Spinal cord (tissue), 10 donors: ENCODE data around the gene ADARB2. TPM values are rescaled to one million over a fixed set of nuclear protein-coding genes. Genes with fewer than 3 reads are reported as not detected.

ENCODE experiments used
- DNase-seq, 6 donors: peaks; one replicate each; pipeline versions ENCODE4 v3.0.0 to v3.0.0-alpha.2; 2013 to 2015; ENCODE audit warnings: low spot score in 6 of 6, low read depth in 4 of 6
- H3K27ac ChIP-seq: one replicate; pipeline ENCODE4 v1.5.1; 2013; ENCODE audit warnings: low read depth, low read length, control low read depth
- H3K27me3 ChIP-seq: one replicate; pipeline ENCODE4 v1.6.1; 2013; ENCODE audit warnings: low read length; ENCODE audit not compliant: control insufficient read depth, insufficient read depth
- H3K36me3 ChIP-seq: one replicate; pipeline ENCODE4 v1.6.1; 2013; ENCODE audit warnings: low read length; ENCODE audit not compliant: control insufficient read depth, insufficient read depth
- H3K4me1 ChIP-seq: one replicate; pipeline ENCODE4 v1.6.1; 2013; ENCODE audit warnings: low read length; ENCODE audit not compliant: control insufficient read depth, insufficient read depth
- H3K4me3 ChIP-seq: one replicate; pipeline ENCODE4 v1.5.1; 2013; ENCODE audit warnings: low read depth, low read length, control low read depth
- H3K9me3 ChIP-seq: one replicate; pipeline ENCODE4 v1.6.1; 2013; ENCODE audit warnings: low read length; ENCODE audit not compliant: control insufficient read depth, insufficient read depth
- WGBS: methylation state at CpG from one replicate; pipeline ENCODE4 v1.1.5; 2013; ENCODE audit warnings: missing lambda C conversion rate; ENCODE audit not compliant: insufficient coverage; 5-methylcytosine and 5-hydroxymethylcytosine counted together
- polyA plus RNA-seq, 2 donors: library from polyadenylated mRNA; unstranded; fragments of 120-200 nt; gene quantifications; one replicate each; pipeline ENCODE4 v1.2.1, GENCODE V29; 2013; ENCODE audit not compliant: insufficient read length in 2 of 2
- total RNA-seq, 2 donors: library from RNA; depleted of rRNA in 1 of 2; stranded (reverse); fragments of 120-200 nt in 1 of 2; fragments of >200 nt in 1 of 2; gene quantifications; one replicate each; pipeline versions ENCODE4 v1.2.3 to v1.2.4, GENCODE V29; 2013 to 2014
- donor health status: healthy.

Gene ADARB2
- total and polyA plus RNA-seq, 4 donors: 4.1 to 11.2 (median 8.3) TPM

GRCh38 chr10:1600861-1601260 lies 136.5 kb downstream of the ADARB2 start:
- no peaks in the 10 kb centered on the region for H3K9me3 ChIP-seq
- DNase-seq: no peak
- H3K27ac ChIP-seq: no peak overlapping the region
- peaks cover 20% of the 10 kb centered on the region for H3K4me1 ChIP-seq
- H3K4me3 ChIP-seq: no peak overlapping the region
- 66% methylated on average over 8 of the region's 9 CpGs for WGBS
- H3K27me3 ChIP-seq: no peaks in the 10 kb centered on the region
- H3K36me3 ChIP-seq: peaks cover 5% of the 10 kb centered on the region

DNA sequence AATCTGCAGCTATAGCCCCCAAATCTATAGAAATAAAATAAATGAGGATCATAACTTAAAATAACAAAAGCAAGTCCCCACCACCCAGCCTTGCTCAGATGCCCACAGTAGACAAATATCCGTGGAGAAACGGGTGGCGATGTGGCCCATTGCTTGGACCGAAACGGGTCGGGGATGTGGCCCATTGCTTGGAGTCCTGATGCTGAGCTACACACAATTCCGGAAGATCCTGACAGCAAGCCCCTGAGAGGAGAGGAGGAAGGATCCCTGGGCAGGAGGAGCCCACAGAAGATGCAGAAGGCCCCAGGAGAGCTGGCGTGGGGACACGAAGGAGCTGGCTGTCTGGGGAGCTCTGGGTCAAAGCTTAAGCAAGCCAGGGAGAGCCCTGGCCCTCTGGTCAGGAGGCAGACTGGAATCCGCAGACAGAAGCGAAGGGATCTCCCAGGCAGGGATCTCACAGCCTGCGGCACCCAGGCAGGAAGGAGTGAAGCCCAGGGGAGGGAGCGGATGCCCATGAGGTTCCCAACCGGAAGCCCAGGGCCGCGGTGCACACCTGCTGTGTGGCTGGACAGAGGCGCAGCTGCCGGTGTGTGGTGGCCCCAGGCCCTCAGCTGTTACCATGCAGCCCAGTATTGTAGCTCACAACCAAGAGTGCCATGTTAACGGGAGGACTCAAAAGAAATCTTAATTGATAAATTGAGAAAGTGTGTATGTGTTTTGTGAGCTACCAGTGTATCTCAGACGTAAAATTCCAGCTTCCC lies 138.8 kb downstream of the ADARB2 start:
- DNase-seq: no peak
- 78% methylated on average over 20 of the region's 20 CpGs for WGBS
- Histone ChIP-seq H3K4me3 (no peak overlapping the region), H3K36me3 (peaks cover 5% of the 10 kb centered on the region), H3K4me1 (peaks cover 28% of the 10 kb centered on the region), H3K9me3 (no peaks in the 10 kb centered on the region), H3K27ac (no peak overlapping the region), H3K27me3 (no peaks in the 10 kb centered on the region)

GRCh38 chr10:1597370-1598146 lies 139.8 kb downstream of the ADARB2 start:
- DNase-seq: no peak
- no peaks in the 10 kb centered on the region for H3K27me3 ChIP-seq
- no peaks in the 10 kb centered on the region for H3K9me3 ChIP-seq
- no peak overlapping the region for H3K4me3 ChIP-seq
- H3K36me3 ChIP-seq: peaks cover 5% of the 10 kb centered on the region
- no CpG with 5 or more reads among the region's 1 CpG for WGBS
- no peak overlapping the region for H3K27ac ChIP-seq
- H3K4me1 ChIP-seq: peaks cover 28% of the 10 kb centered on the region

DNA sequence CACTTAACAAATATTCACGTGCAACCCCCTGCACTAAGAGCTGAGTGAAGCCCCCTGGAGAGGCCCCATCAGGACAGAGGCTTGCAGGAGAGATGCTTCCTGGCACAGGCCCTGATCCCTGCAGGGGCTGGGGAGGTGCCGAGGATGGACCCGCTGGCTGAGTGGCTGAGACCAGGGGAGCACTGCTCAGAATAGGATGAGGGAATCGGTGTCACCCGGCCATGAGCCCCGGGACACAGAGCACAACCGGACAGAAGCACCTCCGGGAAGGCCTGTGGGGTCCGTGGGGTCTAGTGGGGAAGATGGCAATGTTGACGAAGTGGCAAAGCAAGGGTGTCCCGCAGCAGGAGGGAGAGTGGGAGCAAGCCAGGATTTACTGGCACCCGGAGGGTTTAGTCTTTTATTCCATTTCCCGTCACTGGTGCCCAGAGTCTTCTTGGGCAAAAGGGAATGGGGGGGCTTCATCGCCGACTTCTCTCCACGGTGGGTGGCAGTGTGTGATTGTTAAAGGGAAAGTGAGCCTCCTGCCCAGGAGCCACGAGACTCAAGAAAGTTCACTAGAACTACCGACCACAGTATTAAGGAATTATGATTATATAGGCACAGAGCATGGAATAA lies 140.7 kb downstream of the ADARB2 start:
- DNase-seq: peak in 1 of 6 donors; percentile 57
- Histone ChIP-seq H3K27me3 (no peaks in the 10 kb centered on the region), H3K27ac (no peak overlapping the region), H3K36me3 (peaks cover 5% of the 10 kb centered on the region), H3K4me1 (peaks cover 21% of the 10 kb centered on the region), H3K9me3 (no peaks in the 10 kb centered on the region), H3K4me3 (no peak overlapping the region)
- WGBS: 70% methylated on average over 12 of the region's 18 CpGs

- H3K27ac ChIP-seq: no peak overlapping the region
- no peaks in the 10 kb centered on the region for H3K9me3 ChIP-seq
- H3K36me3 ChIP-seq: peaks cover 5% of the 10 kb centered on the region
- 79% methylated on average over 4 of the region's 5 CpGs for WGBS
- no peaks in the 10 kb centered on the region for H3K27me3 ChIP-seq
- DNase-seq: no peak
- no peak overlapping the region for H3K4me3 ChIP-seq
- H3K4me1 ChIP-seq: peaks cover 14% of the 10 kb centered on the region
These were observed 141.6 kb downstream of the ADARB2 start for GRCh38 chr10:1595726-1596125.

DNA sequence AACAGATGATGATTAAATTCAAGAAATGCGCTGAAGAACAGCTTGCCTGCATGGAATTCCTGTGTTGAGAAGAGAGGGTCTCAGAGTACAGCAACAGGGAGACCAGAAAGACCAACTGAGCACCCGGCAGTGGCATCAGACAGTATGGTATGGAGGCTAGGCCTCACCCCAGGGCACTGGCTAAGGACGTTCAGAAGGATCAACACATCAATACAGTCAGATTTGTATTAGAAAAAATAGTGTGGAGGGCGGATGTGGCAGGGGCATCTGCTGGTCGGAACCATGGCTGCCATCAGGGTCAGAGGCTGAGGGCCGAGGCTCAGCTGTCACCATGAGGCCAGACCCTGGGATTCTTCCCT lies 142.1 kb downstream of the ADARB2 start:
- no peaks in the 10 kb centered on the region for H3K27me3 ChIP-seq
- no peaks in the 10 kb centered on the region for H3K9me3 ChIP-seq
- H3K4me3 ChIP-seq: no peak overlapping the region
- no peak for DNase-seq
- WGBS: 93% methylated on average over 4 of the region's 6 CpGs
- peaks cover 12% of the 10 kb centered on the region for H3K4me1 ChIP-seq
- H3K27ac ChIP-seq: no peak overlapping the region
- peaks cover 5% of the 10 kb centered on the region for H3K36me3 ChIP-seq

DNA sequence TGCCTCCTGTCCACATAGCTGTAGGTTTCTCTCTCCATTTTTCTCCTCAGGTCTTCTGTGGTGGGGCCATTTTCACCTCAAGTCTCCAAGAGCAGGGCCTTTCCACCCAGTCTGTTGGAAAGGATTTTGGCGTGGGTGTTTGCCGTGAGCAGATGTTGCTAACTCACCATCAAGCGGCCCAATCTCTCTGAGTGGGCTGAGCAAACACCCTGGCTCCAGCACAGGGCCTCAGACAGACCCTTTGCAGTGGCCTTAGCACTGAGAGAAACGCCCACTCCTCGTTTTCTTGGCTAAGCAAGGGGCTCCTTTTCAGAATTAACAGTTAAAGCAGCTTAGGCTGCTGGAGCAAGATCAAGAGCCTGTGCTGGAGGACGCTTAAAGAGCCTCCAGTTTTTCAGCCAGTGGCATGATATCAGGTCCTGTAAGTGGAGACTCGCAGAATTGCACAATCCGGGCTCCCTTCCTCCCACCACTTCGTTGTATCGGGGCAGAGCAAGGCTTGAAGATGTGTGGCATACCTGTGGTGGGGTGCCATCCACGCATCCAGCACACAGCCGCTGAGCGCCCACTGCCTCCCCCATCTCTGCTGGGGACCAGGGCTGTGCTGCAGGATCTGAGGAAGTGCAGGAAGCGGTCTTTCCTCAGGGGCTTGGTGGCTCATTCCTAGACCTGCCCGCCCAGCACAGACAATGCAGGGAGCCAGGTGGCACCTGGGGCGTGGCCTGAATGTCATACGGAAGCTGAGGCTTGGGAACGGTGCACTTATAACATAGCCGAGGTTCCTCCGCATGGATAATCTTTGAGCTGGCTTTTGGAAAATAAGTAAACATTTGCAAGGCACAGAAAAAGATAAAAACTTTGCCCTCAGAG lies 142.7 kb downstream of the ADARB2 start:
- DNase-seq: peak in 1 of 6 donors; percentile 59
- H3K27me3 ChIP-seq: no peaks in the 10 kb centered on the region

DNA sequence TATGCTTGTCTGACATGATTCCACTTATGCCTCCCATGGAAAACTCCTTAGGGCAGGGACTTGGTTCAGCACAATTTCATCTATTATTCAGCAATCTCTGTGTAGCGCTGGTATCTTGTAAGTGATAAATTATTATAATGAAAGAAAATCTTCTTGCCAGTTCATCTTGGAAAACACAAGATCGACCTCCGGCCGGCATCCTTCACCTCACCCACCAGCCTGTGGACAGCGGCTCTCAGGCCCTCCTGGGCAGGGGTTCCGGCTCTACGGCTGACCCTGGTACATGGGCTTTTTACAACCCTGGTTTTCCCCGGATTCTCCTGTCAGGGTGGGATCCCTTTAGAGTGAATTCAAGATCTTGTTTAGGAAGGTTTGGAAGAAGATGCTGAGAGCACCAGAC lies 145.6 kb downstream of the ADARB2 start:
- no peaks in the 10 kb centered on the region for H3K27me3 ChIP-seq
- H3K4me3 ChIP-seq: no peak overlapping the region
- WGBS: 87% methylated on average over 5 of the region's 8 CpGs
- peaks cover 12% of the 10 kb centered on the region for H3K4me1 ChIP-seq
- peaks cover 3% of the 10 kb centered on the region for H3K36me3 ChIP-seq
- no peaks in the 10 kb centered on the region for H3K9me3 ChIP-seq
- no peak overlapping the region for H3K27ac ChIP-seq
- peak in 1 of 6 donors; percentile 51 for DNase-seq

More for the DNA sequence above, 142.7 kb downstream of the ADARB2 start:
- WGBS: 87% methylated on average over 13 of the region's 20 CpGs
- Histone ChIP-seq H3K9me3 (no peaks in the 10 kb centered on the region), H3K36me3 (peaks cover 5% of the 10 kb centered on the region), H3K4me3 (no peak overlapping the region), H3K4me1 (peaks cover 12% of the 10 kb centered on the region), H3K27ac (no peak overlapping the region)

DNA sequence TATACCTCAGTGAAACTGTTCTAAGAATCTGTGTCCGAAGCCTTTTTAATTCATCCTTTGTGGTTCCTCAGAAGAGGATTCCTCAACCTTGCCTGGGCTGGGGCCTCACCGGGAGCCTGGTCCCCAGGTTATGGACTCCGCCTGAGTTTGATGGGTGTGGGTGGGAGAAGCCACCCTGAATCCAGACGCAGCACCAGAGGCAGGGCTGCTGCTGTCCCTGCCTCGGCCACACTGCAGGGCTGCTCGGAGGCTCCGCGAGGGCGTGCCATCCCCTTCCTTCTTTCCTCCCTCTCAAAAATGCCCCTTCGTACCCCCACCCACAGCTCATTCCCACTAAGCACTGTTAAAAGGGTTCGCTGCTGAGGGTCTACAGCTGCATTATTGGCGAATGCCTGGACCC lies 146.3 kb downstream of the ADARB2 start:
- no peaks in the 10 kb centered on the region for H3K9me3 ChIP-seq
- H3K27ac ChIP-seq: no peak overlapping the region
- 97% methylated on average over 3 of the region's 12 CpGs for WGBS
- H3K27me3 ChIP-seq: no peaks in the 10 kb centered on the region
- H3K36me3 ChIP-seq: peaks cover 3% of the 10 kb centered on the region
- no peak for DNase-seq
- peaks cover 8% of the 10 kb centered on the region for H3K4me1 ChIP-seq
- H3K4me3 ChIP-seq: no peak overlapping the region
